NCI-H345 (cell line): Measurements from ENCODE around the gene HOXA7.
A peak's percentile ranks its signal among the peaks of the same experiment; 100 is the strongest.

Experiments
- DNase-seq: peaks from one replicate; lab custom pipeline; 2025; lab: John Stamatoyannopoulos, UW

The HOXA7 gene

DNA sequence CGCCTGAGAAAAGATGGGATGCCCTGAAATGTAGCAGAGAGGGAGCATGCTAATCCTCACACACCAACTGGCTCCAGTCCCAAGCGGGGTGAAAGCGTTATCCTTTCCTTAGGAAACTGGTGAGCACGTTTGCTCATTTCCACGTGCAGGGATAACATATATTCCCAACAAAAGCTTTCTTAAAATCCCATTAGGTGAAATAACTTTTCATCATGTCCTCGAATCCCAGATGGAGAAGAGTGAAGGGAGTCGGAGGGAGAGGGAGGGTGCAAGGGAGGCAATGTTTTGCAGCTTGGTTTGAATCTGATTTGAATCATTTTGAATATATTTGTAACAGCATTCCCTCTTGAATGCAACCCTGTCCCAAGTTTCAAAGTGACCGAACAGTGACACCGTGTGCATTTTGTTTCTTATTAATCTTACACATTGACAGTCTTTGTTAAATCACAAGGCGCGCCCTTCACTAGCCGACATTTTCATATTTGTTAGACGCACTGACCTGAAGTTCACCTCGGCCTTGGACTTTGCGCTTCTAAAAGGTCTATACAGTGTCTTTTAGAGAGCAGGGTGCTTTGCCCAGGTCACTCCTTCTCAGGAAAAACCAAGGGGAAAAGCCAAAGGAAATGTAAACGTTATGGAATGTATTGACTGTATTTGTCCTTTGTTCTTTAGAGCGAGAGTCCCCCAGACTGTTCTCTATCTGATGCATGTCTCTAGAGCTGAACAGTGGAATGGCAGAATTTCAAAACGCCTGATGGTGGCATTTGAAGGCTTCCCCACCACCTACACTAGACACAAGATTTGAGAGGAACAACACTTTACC is 22.9 kb downstream of the HOXA7 start:
- no peak for DNase-seq

DNA sequence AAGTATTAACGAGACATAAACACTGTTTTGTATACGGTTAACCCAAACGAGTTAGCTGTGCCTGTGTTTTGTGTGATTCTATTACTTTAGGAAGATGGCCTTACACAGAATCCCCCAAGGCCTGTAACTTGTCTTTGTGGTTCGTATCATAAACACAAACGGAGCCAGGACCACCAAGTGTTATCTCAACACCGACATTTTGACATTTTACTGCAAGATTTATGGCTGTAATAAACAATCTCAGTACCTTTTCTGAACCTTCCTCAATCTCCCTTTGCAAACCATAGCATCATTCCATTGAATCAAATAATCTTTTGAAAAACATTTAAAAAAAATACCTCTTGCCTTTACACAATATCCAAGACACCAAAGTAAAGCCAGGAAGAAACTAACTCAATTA is 23.5 kb downstream of the HOXA7 start:
- no peak for DNase-seq

DNA sequence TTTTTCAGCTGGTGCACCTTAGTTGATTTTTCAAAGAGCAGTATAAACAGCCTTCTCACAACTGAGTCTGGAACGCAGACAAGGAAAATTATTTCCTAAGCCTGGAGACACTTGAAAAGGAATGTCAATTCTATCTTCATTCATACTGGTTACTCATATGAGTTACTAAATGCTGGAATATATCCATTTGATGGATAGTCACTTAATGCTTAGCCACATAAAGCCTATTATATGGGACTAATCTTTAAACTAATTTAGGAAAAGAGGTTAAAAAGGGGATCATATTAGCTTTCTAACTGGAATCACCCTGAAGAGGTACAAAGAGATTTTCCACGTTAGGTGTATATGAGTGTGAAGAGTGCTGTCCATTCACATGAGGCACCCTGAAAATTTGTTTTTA is 24.3 kb downstream of the HOXA7 start:
- no peak for DNase-seq

DNA sequence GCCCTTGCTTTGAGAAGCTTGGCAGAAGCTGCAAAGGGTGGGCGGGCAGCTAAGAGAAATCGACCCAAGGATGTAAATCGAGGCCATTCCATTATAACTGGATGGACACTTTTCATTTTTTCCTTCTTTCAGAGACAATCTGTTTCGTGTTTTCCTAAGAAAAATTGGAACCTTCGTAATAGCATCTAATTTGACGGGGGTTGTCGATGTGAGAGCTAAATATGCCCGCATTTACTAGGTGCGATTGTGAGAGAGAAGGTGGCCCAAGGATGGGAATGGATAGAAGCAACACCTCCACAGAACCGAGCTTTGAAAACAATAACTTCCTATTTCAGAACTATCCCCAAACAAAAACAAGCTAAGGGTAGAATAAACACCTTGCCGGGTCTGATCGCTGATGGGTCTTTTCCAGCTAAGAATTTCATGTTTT is 25.1 kb downstream of the HOXA7 start:
- no peak for DNase-seq

DNA sequence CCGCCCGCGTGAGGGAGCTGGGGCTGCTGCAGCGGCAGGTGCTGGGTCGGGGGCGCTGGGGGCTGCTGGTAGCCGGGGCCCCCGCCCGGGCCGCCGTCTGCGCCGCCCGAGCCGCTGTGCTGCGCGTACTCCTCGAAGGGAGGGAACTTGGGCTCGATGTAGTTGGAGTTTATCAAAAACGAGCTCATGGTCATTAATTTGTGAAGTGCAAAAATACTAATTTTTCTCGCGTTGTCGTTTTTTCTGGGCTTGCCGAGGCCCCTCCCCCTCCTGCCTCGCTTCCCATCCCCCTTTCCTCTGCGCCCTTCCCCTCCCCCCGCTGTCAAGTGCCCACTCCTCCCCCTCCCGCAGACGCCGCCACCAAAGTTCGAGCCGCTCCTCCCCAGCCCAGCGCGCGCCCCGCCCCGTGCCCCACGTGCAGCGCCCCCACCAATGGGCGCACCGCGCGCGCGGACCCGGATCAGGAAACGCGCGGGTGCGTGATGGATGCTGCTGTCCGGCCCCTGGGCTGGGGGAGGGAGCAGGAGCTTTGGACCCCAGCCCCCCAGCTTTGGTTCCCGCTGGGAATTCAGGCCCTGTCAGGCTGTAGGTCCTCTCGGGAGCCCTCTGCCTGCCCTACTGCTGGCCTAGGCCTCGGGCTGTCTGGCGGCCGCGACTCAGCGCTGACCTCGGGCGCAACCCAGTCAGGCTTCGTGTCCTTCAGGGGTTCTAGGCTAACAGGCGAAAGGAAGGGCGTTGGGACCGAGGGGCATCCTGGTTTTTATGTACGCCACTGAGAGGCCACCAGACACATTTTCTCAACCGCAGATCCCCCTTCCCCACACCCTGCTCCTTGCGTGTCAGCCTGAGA is 25.7 kb downstream of the HOXA7 start, which contains the start of gene HOXA4:
HOXA4 (minus strand) TSS at position 218 of the 850 bp plus-strand sequence; CDS start at position 194, 24 bp downstream.
- peak; percentile 78 for DNase-seq

DNA sequence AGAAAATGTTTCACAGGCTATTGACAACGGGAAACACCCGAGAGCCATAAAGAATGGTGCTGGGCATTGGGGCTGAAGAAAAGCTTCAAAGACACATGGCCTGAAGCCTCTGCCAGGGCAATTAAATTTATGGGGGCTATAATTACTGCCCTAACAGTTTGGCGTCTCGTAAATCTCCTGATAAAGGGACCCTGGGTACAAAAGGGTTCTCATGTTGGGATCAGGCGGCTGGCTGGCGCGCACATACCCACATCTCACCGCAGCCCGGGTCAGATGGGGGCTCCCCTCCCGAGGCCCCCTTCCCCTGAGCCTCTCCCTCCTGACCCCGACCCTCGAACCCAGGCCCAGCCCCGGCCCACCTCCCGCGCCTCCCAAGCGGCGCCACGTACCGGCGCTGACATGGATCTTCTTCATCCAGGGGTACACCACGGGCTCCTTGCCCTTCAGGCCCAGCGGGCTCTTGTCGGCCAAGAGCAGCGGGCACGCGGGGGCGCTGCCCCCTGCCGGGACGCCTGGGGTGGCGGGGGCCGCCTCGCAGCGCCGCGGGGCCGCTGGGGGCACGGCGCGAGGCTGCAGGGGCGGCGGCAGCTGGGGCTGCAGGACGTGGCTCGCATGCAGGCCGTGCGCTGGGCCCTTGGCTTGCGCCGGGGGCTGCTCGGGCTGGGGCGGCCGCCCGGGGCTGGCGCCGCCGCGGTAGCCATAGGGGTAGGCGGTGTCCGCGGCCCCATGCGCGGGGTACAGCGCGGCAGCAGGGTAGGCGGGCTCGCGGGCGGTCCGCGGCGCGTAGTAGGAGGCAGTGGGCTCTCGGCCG is 26.5 kb downstream of the HOXA7 start:
- no peak for DNase-seq

DNA sequence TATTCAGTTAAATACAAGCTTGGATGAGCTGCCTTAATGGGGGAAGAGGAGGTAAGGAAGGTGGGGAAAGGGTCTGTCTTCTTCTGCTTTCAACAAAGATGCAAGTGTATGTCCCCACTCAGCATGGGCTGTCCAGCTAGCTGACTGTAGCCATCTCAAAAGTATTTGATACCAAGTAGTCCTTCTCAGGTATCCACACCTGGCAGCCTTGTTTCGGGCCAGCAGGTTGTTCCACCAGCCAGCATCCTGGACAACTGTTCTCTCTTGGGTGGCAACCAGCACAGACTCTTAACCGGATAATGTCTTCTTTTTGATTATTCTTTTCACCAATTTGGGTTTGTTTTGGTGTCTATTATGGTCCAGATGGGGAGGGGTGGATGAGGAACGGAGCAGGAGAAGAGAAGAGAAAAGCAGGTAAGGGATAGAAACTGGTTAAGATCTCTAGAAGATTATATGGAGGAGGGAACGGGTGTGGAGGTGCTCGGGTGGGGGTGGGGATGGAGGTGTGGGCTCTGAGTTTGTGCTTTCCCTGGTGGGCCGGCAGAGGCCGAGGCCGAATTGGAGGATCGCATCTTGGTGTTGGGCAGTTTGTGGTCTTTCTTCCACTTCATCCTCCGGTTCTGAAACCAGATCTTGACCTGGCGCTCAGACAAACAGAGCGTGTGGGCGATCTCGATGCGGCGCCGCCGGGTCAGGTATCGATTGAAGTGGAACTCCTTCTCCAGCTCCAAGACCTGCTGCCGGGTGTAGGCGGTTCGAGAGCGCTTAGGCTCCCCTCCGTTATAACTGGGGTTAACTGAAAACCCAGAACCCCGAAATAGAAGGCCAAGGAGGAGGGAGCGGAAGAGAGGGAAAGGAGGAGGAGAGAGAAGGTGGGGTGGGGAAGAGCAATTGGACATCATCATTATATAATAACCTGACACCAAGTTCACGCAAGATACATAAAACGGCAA is 27.4 kb downstream of the HOXA7 start:
- no peak for DNase-seq

DNA sequence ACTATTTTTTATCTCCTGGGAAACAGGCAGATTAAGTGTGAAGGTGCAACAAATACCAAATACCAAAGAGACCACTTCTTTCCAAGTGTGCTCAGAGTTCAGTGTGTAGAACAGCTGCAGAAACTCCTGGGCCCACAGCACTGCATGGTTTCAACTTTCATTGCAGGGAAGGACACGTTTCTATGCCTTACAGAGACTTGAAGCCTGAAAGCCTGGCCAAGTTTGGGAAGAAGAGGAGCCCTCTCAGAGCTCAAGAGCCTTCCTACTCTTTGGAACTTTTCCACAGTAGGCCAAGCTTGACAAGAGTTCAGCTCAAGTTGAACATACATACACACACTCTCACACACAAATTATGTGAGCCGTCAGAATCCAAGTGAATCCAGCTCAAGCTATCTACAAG is 28.4 kb downstream of the HOXA7 start:
- DNase-seq = no peak

DNA sequence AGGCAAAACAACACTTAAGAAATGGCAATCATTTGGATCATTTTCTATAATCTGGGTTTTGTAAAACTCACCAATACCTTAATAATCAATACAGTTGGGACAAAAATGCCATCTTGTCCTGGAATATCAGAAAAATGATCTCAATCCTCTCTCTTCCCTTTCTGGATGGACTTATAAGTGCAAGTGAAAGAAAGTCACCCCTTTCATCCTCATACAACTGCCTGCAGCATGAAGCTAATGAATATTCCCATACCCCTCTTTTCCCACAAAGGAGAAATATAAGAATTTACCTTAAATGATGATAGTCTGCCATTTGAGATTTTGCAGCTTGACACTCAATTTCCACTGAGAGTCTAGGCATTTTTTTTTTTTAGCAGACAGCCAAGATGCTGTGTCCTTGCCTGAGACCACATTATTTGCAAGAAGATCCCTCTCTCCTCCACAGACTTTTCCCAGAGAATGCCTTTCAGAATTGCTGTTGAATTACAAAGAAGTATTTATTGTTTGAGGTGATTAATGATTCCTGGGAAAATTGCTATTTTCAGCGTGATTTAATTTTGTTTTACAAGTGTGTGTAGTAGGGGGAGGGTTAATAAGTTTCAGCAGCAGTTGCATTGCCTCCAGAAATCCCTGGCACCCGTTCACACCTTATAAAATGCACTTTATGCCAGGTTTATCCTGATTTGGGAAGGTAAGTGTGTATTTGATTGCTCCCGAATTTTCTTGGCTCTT is 29.7 kb downstream of the HOXA7 start:
- DNase-seq = no peak

DNA sequence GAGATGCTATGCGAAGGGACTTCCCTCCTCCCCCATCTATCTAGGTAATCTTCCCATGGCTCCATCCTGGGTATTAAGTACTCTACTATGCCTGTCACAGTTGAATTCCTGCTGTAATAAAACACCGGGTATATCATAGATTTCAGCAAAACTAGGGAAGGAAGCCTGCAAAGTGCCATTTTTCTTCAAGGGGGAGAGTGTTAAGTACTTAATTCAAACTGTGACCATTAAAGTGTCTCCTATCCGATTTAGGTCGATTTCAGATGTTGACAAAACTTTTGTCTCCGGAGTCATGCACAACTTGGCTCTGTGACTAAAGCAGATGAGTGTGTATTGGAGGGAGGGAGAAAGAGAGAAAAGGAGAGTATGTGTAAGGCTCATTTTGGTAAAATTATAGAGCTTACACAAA is 30.5 kb downstream of the HOXA7 start:
- no peak for DNase-seq

DNA sequence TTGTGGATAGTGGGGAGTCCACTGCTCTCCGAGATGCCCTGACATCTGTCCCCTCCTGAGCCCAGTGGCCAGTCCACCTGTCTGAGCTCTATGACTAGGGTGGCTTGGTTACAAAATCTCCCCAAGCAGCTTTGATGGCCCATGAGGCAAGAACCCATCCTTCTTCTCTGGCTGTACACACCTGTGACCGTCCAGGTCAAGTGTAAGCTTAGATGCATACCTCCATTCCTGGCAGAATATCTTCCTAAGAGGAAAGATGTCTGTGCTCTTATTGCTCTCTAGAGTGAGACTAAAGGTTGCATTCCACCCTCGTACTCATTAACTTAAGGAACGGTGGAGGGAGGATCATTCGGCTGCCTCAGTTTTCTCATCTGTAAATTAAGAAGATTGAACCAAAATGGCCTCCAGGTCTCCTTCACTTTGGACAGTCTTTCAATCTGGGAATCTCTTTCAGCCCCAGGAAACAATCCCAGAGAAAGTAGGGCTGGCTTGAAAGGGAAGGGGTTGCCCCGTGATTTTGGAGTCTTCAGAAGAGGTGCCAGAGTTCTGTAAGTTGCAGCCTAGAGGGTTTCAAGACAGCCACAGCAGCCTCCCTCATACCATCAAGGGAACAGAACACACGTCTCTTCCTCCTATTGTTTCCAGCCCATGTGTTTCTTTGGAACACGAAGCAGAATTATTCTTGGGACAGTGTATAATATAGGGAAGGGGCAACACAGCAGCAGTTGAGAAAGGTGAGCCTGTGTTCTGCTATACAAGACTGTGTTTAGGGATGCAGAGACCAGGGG is 31.4 kb downstream of the HOXA7 start:
- no peak for DNase-seq

DNA sequence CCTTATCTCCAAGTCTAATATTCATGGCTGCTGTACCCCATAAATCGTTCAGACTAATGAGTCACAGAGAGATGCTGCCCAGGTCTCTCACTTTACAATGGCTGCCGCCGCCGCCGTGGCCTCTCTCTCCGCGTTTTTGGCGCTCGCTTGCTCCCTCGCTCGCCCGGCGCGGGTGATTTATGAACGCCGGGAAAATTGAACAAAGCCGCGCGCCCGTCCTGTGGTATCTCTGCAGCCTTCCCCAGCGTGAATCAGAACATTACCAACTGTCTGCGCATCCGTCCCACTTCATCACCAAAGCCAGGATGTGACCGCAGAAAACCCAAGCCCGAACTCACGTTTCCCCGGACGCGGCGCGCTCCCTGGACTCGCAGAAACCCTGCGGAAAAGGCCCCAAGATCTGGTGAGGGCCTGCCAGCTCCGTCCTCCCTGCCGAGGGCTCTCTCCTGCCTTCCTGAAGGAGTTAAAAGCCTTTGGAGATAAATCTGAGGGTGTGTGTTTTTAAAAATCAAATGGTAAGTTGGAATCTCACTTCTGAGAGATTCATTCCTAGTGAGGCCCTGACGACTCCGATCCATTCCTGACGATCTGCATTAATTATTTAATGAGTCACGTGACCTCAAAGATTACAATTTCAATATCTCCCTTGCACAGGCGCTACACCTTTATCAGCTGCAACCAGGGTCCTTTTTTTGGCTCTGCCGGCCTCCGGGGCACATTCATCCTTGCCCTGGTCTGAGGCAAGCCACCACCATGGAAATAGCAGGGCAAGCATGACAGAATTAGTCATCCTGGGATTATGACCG is 32.2 kb downstream of the HOXA7 start:
- no peak for DNase-seq

DNA sequence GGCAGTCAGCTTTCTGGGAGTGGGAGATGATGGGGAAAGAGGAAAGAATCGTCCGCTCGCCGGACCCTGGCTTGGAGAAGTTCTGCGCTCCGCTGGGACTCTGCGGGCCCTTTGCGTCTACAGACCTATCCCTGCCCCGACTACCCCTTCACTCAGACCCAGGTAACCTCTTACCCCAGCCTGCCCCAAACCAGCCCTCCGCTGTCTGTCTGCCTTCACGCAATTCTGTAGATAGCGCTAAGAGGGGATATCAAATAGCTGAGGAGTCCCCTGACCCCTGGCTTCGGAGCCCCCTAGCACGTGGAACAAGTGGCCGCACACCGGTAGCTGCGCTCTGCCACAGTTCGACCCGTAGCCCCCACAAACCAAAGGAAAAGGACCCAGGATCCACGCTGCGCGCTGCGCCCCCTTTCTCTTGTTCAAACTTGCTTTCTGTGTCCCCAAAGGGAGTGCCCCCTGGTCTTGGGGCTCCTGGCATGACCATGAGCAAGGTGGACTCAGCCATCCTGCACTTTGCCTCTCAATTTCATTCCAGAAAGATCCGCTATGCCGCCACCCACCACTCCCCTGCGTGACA is 32.9 kb downstream of the HOXA7 start:
- no peak for DNase-seq

DNA sequence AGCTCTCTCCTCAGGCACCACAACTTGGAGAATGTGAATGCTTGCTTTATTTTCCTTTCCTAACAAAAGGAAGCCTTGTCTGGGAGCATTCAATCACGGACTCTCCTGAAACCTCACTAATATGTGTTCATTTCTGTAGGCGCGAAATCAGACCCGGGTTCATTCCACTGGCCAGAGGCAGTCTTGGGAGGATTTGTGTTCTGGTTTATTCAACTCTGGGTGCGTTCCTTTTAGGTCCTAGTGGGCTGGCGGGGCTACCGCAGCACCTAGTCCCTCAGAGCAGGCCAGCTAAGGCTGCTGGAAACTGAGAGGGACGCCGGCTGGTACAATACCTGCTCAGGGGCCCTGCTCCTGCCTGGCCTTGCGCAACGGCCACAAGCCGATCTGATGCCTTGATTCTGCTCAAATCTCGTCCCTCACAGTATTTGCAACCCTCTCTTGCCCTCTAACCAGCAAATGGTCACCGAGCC is 33.4 kb downstream of the HOXA7 start:
- no peak for DNase-seq

DNA sequence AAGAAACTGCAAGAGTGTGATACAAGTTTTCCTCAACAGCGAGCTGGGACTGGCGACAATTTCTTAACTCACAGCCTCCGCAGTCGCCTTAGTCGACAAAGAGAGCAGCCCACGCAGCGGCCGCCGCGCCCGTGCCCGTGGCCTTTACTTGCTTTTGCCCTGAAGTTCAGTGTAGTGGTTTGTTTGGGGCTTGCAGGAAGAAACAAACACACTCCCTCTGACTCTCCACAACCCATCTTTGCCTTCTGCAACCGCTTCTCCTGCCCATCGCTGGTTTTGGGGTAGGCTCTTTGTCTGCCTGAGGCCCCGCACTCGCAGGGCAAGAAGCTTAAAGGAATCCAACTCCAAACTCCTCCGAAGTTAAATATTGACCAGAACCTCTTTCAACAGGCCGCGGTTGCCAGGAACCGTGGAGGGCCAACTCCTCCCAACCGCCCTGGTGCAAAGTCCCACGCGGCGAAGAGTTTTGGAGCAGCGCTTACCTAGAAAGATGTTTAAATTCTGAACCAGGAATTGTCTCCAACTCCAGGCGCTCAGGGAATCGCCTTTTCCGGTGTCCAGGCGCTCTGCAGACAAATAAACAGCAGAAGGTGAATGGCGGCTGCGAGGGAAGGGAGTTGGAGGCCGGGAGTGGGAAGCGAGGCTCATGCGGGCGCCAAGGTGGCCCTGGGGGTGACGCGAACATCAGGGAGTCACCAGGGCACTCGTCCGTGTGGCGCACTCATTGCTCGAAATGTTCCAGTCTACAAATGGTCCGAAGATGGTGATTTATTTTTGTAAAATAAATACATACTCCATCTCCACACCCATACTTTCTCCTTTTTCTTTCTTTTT is 34.2 kb downstream of the HOXA7 start:
- DNase-seq = no peak

DNA sequence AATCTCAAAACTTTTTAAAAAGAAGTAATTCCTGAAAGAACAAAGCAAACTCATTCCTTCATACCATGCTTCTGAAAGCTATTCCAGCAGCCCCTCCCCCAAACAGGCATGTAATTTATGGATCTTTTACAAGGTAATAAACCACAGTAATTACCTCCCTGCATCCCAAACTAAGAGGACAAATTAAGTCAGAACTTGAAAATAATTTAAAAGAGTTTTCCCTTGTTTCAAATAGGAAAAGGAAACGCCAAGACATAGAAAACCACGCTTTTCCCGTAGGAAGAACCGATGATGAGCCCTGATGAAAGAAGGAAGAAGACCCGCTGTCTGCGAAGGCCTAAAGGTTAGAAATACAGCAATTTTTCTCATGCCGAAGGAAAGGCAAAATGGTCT is 34.8 kb downstream of the HOXA7 start:
- no peak for DNase-seq

DNA sequence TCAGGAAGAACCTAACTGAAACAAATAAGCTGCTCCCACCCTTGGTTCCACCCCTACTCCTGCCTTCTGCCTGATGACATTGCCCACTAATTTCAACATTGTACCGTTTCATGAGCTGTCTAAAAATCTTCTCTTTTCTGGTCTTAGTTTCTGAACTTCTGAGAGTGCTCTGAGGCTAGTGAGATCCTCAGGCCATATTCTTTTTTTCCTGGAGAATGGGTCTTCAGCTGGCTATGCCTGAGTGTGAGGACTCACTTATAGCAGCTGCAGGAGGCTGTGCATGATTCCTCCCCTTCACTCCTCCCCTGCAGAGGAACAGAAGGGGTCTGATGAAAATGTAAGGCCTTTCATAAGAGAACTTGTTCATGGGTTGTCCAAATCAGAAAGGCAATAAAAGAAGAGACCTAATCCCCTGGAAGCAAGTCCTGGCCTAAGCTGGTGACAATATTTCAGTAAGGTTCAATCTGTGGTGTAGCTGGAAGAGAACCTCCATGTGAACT is 37.0 kb downstream of the HOXA7 start:
- DNase-seq = no peak
